Measurements from ENCODE around the gene TCP11L2.
"Not testable (repeated sequence)": the region's sequence is repeated elsewhere in the genome, so short reads cannot be mapped to it uniquely, and the experiment has no call there.

Gene TCP11L2

DNA sequence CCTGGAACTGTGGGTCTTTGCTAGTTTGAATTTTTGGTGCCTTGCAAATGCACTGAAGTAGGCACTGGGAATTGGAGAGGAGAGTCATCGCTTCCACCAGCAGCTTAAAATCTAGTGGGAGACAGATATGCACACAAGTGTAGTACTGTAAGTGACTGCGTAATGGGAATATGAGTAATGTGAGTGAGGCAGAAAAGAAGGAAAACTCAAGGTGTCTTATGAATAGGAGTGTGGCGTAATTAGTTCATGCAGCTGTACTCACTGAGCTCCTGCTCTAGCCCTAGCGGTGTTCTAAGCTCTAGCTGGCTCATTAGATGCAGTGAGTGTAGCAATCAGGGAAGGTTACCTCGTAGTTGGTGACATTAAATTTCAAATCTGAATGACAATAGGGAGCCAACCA is 2.8 kb downstream of the TCP11L2 start:
- no peak for DNase-seq (ENCODE audit: low read depth in 1 of 2, low spot score in 1 of 2)

- DNase-seq (ENCODE audit: low read depth in 1 of 2, low spot score in 1 of 2), result no peak
Measured at GRCh38 chr12:106307181-106307580, 4.6 kb downstream of the TCP11L2 start.

DNA sequence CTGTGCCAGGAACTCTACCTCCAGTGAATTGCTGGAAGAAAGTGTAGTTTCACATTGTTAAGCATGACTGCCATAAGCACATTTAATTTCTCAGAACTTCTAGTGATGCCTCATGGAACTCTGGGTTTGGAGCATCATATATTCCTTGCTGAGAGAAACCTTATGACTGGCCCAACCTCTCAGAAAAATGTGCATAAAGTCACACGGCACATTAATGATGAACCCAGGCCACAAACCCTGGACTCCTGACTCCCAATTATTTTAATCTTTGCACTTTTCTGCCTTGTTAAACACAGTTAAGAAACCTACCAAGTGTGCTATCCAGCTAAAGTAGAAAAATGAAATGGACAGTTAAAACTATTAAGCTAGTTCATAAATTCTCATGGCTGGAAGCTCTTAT is 5.6 kb downstream of the TCP11L2 start:
- no peak for DNase-seq (ENCODE audit: low read depth in 1 of 2, low spot score in 1 of 2)

DNA sequence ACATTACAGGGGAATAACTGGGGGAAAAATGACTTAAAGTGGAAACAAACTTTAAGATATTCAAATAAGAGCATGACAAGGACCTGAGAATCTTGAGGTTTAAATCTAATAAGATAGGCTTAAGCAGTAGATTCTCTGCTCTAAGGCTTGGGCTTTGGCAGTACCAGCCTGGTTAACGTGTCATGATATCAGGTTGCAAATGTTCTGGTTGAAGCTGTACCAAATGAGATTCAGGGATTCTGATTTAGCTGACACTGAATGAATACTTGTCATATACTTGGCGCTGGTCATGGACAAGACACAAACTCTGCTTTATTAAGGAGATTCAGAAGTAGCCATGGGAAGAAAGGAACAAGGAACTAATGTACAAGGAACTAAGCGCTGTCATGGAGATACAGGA is 6.1 kb downstream of the TCP11L2 start:
- DNase-seq (ENCODE audit: low read depth in 1 of 2, low spot score in 1 of 2), result no peak

- DNase-seq (ENCODE audit: low read depth in 1 of 2, low spot score in 1 of 2), result no peak
Measured at GRCh38 chr12:106309671-106310505, 7.4 kb downstream of the TCP11L2 start.

- DNase-seq (ENCODE audit: low read depth in 1 of 2, low spot score in 1 of 2), result no peak
Measured at GRCh38 chr12:106310687-106311086, 8.2 kb downstream of the TCP11L2 start.

- DNase-seq (ENCODE audit: low read depth in 1 of 2, low spot score in 1 of 2), result no peak
Measured at GRCh38 chr12:106311139-106311538, 8.6 kb downstream of the TCP11L2 start.

- DNase-seq (ENCODE audit: low read depth in 1 of 2, low spot score in 1 of 2), result not testable (repeated sequence)
Measured at GRCh38 chr12:106313413-106313812, 10.9 kb downstream of the TCP11L2 start.

DNA sequence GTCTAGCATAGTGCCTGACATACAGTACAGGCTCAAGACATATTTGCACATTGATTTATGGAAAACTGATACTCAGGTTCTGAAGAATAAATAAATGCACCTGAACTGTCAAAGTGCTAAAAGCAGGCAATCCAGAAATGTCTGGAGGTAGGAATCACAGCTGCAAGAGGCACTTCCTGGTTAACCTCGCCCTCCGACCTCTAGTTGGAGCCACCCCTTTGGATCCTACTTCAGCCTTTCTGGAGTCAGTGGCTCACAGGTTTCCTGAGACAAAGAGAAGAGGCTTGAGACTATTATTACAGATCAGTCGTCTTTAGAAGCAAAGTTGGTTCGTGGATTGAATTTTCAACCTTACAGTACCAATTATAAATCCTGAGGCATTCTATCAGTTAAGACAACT is 13.0 kb downstream of the TCP11L2 start:
- DNase-seq (ENCODE audit: low read depth in 1 of 2, low spot score in 1 of 2), result no peak

GRCh38 chr12:106317406-106318082 is 15.0 kb downstream of the TCP11L2 start:
- DNase-seq (ENCODE audit: low read depth in 1 of 2, low spot score in 1 of 2), result no peak

DNA sequence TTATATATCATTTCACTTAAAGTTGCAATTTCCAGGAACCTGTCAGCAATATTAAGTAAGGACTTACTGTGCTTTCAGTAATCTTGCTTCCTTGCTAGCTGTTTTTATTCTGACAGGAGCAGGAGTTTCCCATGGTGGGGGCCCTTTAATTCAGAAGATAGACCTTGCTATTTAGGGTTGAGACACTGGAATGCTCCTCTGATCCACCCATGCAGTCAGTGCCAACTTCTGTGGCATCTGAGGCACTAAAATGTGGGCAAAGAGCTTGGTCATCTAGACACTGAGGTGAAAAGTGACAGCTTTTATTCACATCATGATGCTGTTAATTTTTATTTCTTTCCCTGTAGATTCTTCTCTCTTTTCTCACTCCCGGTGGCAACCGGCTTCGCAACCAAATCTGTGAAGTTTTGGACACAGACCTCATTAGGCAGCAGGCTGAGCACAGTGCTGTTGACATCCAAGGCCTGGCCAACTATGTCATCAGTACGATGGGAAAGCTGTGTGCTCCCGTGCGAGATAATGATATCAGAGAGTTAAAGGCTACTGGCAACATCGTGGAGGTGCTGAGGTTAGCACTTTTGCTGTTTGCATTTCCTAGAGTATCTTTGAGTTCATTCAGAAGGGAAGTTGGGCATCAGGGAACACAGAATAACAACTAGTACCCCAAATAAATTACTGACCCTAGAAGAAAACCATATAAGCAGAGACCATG is 18.8 kb downstream of the TCP11L2 start:
- DNase-seq (ENCODE audit: low read depth in 1 of 2, low spot score in 1 of 2), result no peak

DNA sequence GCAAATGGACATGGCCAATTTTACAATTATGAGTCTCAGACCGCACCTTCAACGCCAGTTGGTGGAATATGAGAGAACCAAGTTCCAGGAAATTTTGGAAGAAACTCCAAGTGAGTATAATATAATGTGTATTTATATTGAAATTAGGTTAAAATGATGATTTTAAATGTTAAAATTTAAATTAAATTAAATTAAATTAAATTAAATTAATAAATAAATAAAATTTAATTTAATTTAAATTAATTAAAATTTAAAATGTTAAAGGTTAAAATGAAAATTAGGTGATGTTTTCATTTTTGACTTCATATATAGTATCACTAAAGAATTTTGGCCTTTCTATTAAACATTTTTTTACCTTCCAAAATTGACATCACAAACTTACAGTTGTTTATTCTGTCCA is 21.0 kb downstream of the TCP11L2 start:
- no peak for DNase-seq (ENCODE audit: low read depth in 1 of 2, low spot score in 1 of 2)

DNA sequence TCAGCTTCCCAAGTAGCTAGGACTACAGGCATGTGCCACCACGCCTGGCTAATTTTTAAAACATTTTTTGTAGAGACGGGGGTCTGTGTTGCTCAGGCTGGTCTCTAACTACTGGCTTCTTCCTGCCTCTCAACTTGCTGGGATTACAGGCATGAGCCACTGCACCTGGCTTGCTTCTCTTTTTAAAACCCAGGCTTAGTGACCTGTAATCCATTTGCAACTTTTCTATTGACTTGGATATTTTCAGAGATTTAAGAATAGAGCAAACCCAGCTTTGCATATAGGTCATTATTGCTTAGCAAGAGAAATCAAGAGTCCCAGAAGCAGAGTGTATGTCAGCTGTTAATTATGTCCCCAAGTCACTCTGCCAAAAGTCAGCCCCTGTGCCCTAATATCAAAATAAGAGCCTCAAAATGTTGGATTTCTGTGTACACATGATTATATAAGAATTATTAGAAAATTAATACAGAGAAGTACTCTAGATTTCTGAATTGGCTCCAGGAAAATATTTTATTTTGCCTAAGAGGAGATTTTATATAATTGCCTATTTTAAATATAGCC is 24.9 kb downstream of the TCP11L2 start:
- DNase-seq (ENCODE audit: low read depth in 1 of 2, low spot score in 1 of 2), result no peak

DNA sequence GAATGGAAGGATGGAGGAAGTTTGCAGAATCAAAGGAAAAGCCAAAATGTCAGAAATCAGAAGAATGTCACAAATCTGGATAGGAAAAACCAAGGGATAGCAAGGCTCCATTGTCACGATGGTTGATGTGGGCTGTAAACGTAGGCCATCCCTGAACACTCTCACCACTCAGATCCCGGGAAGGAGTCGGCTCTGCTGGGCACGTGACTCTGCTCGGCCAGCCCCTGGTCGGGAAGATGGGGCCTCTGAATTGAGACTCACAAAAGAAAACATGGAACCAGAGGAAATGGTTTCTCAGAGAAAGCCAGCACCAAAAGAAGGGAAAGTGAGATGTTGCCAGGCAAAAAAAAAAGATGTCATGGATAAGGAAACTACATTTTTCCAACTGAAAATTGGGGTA is 26.2 kb downstream of the TCP11L2 start:
- no peak for DNase-seq (ENCODE audit: low read depth in 1 of 2, low spot score in 1 of 2)

DNA sequence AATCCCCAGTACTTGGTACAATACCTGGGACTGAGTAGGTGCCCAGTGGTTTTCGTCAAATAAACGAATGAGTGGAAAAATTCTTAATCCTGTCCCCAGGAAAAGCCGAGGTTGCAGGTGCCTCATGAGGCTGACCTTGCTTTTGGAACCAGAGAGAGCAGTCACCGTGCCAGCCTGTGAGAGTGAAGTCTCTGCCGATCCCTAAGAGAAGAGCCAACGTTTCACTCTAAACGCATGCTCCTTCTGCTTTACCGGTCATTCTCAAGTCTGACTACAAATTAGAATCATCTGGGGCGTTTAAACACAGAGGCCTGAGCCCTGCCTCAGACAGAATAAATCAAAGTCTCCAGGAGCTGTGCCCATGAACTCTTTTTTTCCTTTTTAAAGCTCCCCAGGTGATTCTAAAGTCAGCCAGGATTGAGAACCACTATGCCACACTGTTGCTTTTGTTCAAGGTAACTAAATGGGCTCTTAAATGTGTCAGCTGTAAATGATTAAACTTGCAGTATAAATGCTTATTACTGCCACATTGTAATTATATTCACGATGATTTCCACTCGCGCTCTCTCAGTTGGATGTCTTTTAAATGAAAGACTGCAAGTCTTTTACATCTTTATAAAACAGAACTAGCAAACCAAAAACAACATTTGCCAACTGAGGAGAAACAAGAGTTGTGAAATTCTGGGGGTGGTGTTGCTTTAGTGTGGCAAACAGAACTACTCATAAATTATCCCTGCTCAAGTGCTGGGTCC is 26.9 kb downstream of the TCP11L2 start:
- no peak for DNase-seq (ENCODE audit: low read depth in 1 of 2, low spot score in 1 of 2)

DNA sequence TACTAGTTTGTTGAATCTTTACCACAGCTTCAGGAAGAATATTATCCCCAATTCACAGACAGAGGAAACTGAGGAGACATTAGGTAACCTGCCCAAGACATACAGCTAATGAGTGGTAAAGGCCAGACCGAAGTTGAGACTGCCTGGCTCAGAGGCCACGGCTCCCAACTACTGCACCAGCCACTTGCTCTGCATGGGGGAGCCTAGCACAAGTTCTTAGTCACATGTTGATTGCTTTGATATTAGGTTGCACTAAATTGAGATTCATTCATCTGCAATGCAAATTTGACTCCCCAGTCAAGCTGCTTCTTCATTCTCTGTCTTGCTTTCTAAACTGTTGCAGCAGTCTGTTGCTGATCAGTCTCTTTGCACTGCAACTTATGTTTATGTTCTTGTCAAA is 29.1 kb downstream of the TCP11L2 start:
- no peak for DNase-seq (ENCODE audit: low read depth in 1 of 2, low spot score in 1 of 2)

GRCh38 chr12:106332536-106332935 is 30.0 kb downstream of the TCP11L2 start:
- no peak for DNase-seq (ENCODE audit: low read depth in 1 of 2, low spot score in 1 of 2)

DNA sequence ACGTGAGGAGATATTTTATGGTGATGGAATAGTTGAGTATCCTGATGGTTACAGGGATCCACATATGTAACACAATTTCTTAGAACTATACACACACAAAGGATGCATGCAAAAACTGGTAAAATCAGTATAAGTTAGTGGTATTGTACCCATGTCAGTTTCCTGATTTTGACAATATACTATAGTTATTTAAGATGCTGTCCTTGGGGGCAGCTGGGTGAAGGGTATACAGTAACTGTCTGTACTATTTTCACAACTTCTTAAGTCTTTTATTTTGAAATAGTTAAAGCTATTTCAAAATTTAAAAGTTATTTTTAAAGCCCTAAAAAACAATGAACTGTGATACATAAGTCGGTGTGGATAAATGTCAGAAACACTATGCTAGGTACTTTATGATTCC is 30.5 kb downstream of the TCP11L2 start:
- DNase-seq (ENCODE audit: low read depth in 1 of 2, low spot score in 1 of 2), result no peak

GRCh38 chr12:106333756-106334155 is 31.2 kb downstream of the TCP11L2 start:
- no peak for DNase-seq (ENCODE audit: low read depth in 1 of 2, low spot score in 1 of 2)

DNA sequence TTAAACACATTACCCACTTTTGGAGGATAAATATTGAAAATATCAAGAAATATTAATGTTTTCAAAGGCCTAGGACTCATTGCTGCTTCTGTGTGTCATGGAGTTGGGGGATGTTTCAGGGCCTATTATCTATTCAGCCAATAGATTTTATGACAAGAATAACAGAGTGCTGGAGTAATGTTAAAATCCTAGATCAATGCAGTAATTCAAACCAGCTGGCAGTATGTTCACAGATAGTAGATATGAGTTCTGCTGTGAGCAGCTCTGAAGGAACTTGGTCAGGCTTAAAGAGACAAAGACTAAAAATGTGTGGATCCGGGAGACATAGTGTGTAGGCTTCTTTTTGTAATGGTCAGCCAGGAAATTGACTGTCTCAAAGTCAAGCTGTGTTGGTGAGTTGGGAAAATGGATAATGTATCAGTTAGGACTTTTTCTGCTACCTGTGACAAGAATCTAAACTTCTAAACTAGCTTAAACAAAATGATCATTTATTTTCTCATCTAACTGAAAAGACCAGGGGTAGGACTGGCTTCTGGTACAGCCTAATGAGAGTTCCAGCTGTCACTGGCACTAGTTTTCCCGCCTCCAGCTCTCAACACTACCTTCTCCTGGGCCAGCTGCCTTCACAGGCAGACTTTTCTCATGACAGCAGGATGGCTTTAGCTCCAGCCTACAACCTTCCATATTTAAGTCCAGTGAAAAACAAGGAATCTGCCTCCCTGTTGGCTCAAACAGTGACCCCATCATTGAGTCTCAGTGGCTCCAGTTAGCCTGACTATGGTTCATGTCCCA is 38.7 kb downstream of the TCP11L2 start:
- DNase-seq (ENCODE audit: low read depth in 1 of 2, low spot score in 1 of 2), result no peak
